NT2/D1 (cell line): Measurements from ENCODE around the gene ABCG1.

Source experiments
- SUZ12 ChIP-seq: IDR thresholded peaks from 2 replicates; pipeline ENCODE4 v1.6.1; 2011; ENCODE audit not compliant: insufficient read length, insufficient read depth; ENCODE audit errors: extremely low read depth
- YY1 ChIP-seq: IDR thresholded peaks from 2 replicates; pipeline ENCODE4 v1.6.1; 2011; ENCODE audit not compliant: insufficient read length, insufficient read depth
- ZNF274 ChIP-seq: IDR thresholded peaks from 2 replicates; pipeline ENCODE4 v1.6.1; 2011; ENCODE audit warnings: mild to moderate bottlenecking, low read depth, low read length

- no peak for TF ChIP-seq YY1
- no peak for TF ChIP-seq ZNF274
- no peak for TF ChIP-seq SUZ12
These were observed 19.7 kb upstream of the ABCG1 start for GRCh38 chr21:42198929-42199867.
